SJCRH30 (cell line): ENCODE results near the gene DHRS4. TPM values are rescaled to one million over a fixed set of nuclear protein-coding genes. Genes with fewer than 3 reads are reported as not detected.

Source experiments
- DNase-seq, 2 experiments: peaks; one replicate each; pipeline ENCODE4 v3.0.0-alpha.2; 2015 to 2020
- H3K27ac ChIP-seq: fragments of 250-450 bp; sonication (Bioruptor Pico); 2 replicates; pipeline ENCODE4 v1.5.1; 2020; ENCODE audit warnings: mild to moderate bottlenecking, moderate library complexity
- H3K27me3 ChIP-seq: fragments of 250-450 bp; sonication (Bioruptor Pico); 2 replicates; pipeline ENCODE4 v1.5.1; 2020; ENCODE audit warnings: mild to moderate bottlenecking, moderate library complexity
- H3K36me3 ChIP-seq: fragments of 250-450 bp; sonication (Bioruptor Pico); 2 replicates; pipeline ENCODE4 v1.5.1; 2020; ENCODE audit warnings: mild to moderate bottlenecking, moderate library complexity
- H3K4me1 ChIP-seq: fragments of 250-450 bp; sonication (Bioruptor Pico); 2 replicates; pipeline ENCODE4 v1.5.1; 2020; ENCODE audit warnings: mild to moderate bottlenecking, moderate library complexity
- H3K4me3 ChIP-seq: fragments of 250-450 bp; sonication (Bioruptor Pico); 2 replicates; pipeline ENCODE4 v1.5.1; 2020; ENCODE audit warnings: mild to moderate bottlenecking, moderate library complexity
- H3K9me3 ChIP-seq: fragments of 250-450 bp; sonication (Bioruptor Pico); replicated peaks from 2 replicates; pipeline ENCODE4 v1.5.1; 2020; ENCODE audit warnings: mild to moderate bottlenecking, moderate library complexity
- total RNA-seq: library from RNA; depleted of rRNA; stranded (reverse); fragments of >200 nt; shearing (Covaris generic); gene quantifications from 2 replicates; pipeline ENCODE4 v1.2.3, GENCODE V29; 2014; rRNA removed

Gene DHRS4
- 18.3 and 18.6 TPM in 2 replicates for total RNA-seq

- Histone ChIP-seq H3K4me3 (peak within 1 kb of the TSS; percentile 74), H3K4me1 (no peaks in the 10 kb centered on the region), H3K27ac (peak within 1 kb of the TSS; percentile 51), H3K27me3 (no peaks in the 10 kb centered on the region), H3K36me3 (no peaks in the 10 kb centered on the region), H3K9me3 (no peaks in the 10 kb centered on the region)
- DNase-seq: peak; percentile 83 to 88
These were observed at the start of gene DHRS4 for GRCh38 chr14:23953464-23954278. Gene DHRS4 (plus strand): TSS chr14:23953770. CDS start chr14:23953789, 19 bp downstream.

- peak; percentile 39 to 69 for DNase-seq
- Histone ChIP-seq H3K9me3 (no peaks in the 10 kb centered on the region), H3K36me3 (no peaks in the 10 kb centered on the region), H3K4me1 (no peaks in the 10 kb centered on the region), H3K27me3 (no peaks in the 10 kb centered on the region), H3K4me3 (no peak overlapping the region), H3K27ac (no peak overlapping the region)
These were observed 43.3 kb upstream of the DHRS4 start for GRCh38 chr14:23910101-23910875.

- Histone ChIP-seq H3K9me3 (no peaks in the 10 kb centered on the region), H3K4me3 (no peak overlapping the region), H3K27ac (no peak overlapping the region), H3K4me1 (no peaks in the 10 kb centered on the region), H3K27me3 (0 out of 2 replicates have a peak, but pooled peaks cover 3% of the 10 kb centered on the region), H3K36me3 (no peaks in the 10 kb centered on the region)
- DNase-seq: no peak
These were observed 42.7 kb upstream of the DHRS4 start for GRCh38 chr14:23910876-23911210.

- H3K4me3 ChIP-seq: no peak overlapping the region
- H3K36me3 ChIP-seq: no peaks in the 10 kb centered on the region
- no peaks in the 10 kb centered on the region for H3K9me3 ChIP-seq
- H3K4me1 ChIP-seq: no peaks in the 10 kb centered on the region
- no peak for DNase-seq
- H3K27ac ChIP-seq: no peak overlapping the region
- peaks cover 8% of the 10 kb centered on the region; the same call in 1 of the 2 replicates for H3K27me3 ChIP-seq
These were observed 38.0 kb upstream of the DHRS4 start for GRCh38 chr14:23915559-23915958.

GRCh38 chr14:23916004-23916403, 37.6 kb upstream of the DHRS4 start:
- no peak overlapping the region for H3K27ac ChIP-seq
- DNase-seq: no peak
- H3K36me3 ChIP-seq: no peaks in the 10 kb centered on the region

GRCh38 chr14:23916446-23916845, 37.1 kb upstream of the DHRS4 start:
- no peaks in the 10 kb centered on the region for H3K9me3 ChIP-seq
- H3K27ac ChIP-seq: no peak overlapping the region
- H3K4me3 ChIP-seq: no peak overlapping the region
- no peak for DNase-seq
- H3K36me3 ChIP-seq: no peaks in the 10 kb centered on the region
- no peaks in the 10 kb centered on the region for H3K4me1 ChIP-seq
- H3K27me3 ChIP-seq: peaks cover 8% of the 10 kb centered on the region; the same call in 1 of the 2 replicates

More at GRCh38 chr14:23916004-23916403, 37.6 kb upstream of the DHRS4 start:
- H3K27me3 ChIP-seq: peaks cover 8% of the 10 kb centered on the region; the same call in 1 of the 2 replicates
- H3K4me3 ChIP-seq: no peak overlapping the region
- H3K9me3 ChIP-seq: no peaks in the 10 kb centered on the region
- no peaks in the 10 kb centered on the region for H3K4me1 ChIP-seq

GRCh38 chr14:23922545-23922944, 31.0 kb upstream of the DHRS4 start:
- H3K27me3 ChIP-seq: 0 out of 2 replicates have a peak, but pooled peaks cover 11% of the 10 kb centered on the region
- no peaks in the 10 kb centered on the region for H3K4me1 ChIP-seq
- H3K36me3 ChIP-seq: no peaks in the 10 kb centered on the region
- DNase-seq: no peak
- no peak overlapping the region for H3K4me3 ChIP-seq
- H3K27ac ChIP-seq: no peak overlapping the region
- H3K9me3 ChIP-seq: no peaks in the 10 kb centered on the region

GRCh38 chr14:23925523-23926075, 28.0 kb upstream of the DHRS4 start:
- no peak overlapping the region for H3K4me3 ChIP-seq
- no peaks in the 10 kb centered on the region for H3K4me1 ChIP-seq
- 0 out of 2 replicates have a peak, but pooled peaks cover 11% of the 10 kb centered on the region for H3K27me3 ChIP-seq
- no peak for DNase-seq
- H3K36me3 ChIP-seq: no peaks in the 10 kb centered on the region
- no peak overlapping the region for H3K27ac ChIP-seq
- no peaks in the 10 kb centered on the region for H3K9me3 ChIP-seq

GRCh38 chr14:23926543-23926942, 27.0 kb upstream of the DHRS4 start:
- Histone ChIP-seq H3K9me3 (no peaks in the 10 kb centered on the region), H3K27ac (no peak overlapping the region)

GRCh38 chr14:23929136-23929535, 24.4 kb upstream of the DHRS4 start:
- no peak overlapping the region for H3K4me3 ChIP-seq
- DNase-seq: no peak
- no peaks in the 10 kb centered on the region for H3K27me3 ChIP-seq
- H3K4me1 ChIP-seq: no peaks in the 10 kb centered on the region
- no peaks in the 10 kb centered on the region for H3K9me3 ChIP-seq
- no peak overlapping the region for H3K27ac ChIP-seq
- no peaks in the 10 kb centered on the region for H3K36me3 ChIP-seq

More at GRCh38 chr14:23926543-23926942, 27.0 kb upstream of the DHRS4 start:
- Histone ChIP-seq H3K27me3 (0 out of 2 replicates have a peak, but pooled peaks cover 11% of the 10 kb centered on the region), H3K4me1 (no peaks in the 10 kb centered on the region), H3K4me3 (no peak overlapping the region), H3K36me3 (no peaks in the 10 kb centered on the region)
- no peak for DNase-seq

- no peak overlapping the region for H3K4me3 ChIP-seq
- no peaks in the 10 kb centered on the region for H3K9me3 ChIP-seq
- DNase-seq: peak; percentile 74 to 87
- no peak overlapping the region for H3K27ac ChIP-seq
- H3K4me1 ChIP-seq: no peaks in the 10 kb centered on the region
- no peaks in the 10 kb centered on the region for H3K27me3 ChIP-seq
- no peaks in the 10 kb centered on the region for H3K36me3 ChIP-seq
These were observed 23.7 kb upstream of the DHRS4 start for GRCh38 chr14:23929822-23930294.

- DNase-seq: no peak
- Histone ChIP-seq H3K4me3 (no peak overlapping the region), H3K9me3 (no peaks in the 10 kb centered on the region), H3K36me3 (no peaks in the 10 kb centered on the region), H3K4me1 (no peaks in the 10 kb centered on the region), H3K27ac (no peak overlapping the region), H3K27me3 (no peaks in the 10 kb centered on the region)
These were observed 22.8 kb upstream of the DHRS4 start for GRCh38 chr14:23930742-23931141.

- no peak for DNase-seq
- Histone ChIP-seq H3K4me3 (no peak overlapping the region), H3K27ac (no peak overlapping the region), H3K36me3 (no peaks in the 10 kb centered on the region), H3K27me3 (no peaks in the 10 kb centered on the region), H3K4me1 (no peaks in the 10 kb centered on the region), H3K9me3 (no peaks in the 10 kb centered on the region)
These were observed 21.8 kb upstream of the DHRS4 start for GRCh38 chr14:23931721-23932289.

GRCh38 chr14:23932639-23933038, 20.9 kb upstream of the DHRS4 start:
- Histone ChIP-seq H3K27ac (no peak overlapping the region), H3K36me3 (no peaks in the 10 kb centered on the region), H3K27me3 (no peaks in the 10 kb centered on the region), H3K4me3 (no peak overlapping the region), H3K4me1 (no peaks in the 10 kb centered on the region), H3K9me3 (no peaks in the 10 kb centered on the region)
- DNase-seq: no peak
